Mammary epithelial cell (primary cell): ENCODE results near the gene ST6GALNAC4.

Experiments
- EZH2 ChIP-seq: IDR thresholded peaks from 2 replicates; pipeline ENCODE4 v1.6.1; 2012; ENCODE audit warnings: low read length, inconsistent platforms, borderline replicate concordance
- TF ChIP-seq, protein P1 (sequence below), 2 donors: IDR thresholded peaks in 1 of 2; conservative IDR thresholded peaks in 1 of 2; 2 replicates each; pipeline ENCODE4 v1.5.1; 2011 to 2012; ENCODE audit warnings: inconsistent platforms in 2 of 2, low read length in 2 of 2, mild to moderate bottlenecking in 2 of 2, control low read depth in 1 of 2, low read depth in 1 of 2; ENCODE audit not compliant: insufficient read depth in 1 of 2; ENCODE audit errors: extremely low read depth in 1 of 2

DNA sequence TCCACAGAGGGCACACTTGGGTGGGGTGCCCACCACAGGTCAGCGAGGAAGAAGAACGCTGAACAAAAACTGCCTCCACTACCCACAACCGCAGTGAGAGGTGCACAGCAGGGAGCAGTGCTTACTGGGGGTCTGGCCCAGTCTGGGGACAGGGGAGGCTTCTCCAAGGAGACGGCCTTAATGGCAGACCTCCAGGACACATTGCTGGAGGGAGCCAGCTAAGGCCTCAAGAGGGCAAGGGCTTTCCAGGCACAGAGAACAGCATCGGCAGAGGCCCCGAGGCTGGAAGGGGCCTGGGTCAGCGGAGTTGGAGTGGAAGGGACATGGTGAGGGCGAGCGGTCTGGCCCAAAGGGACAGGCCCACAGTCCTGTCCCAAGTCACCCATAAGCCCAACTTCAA, 29.1 kb upstream of the ST6GALNAC4 start:
- TF ChIP-seq, protein P1, sequence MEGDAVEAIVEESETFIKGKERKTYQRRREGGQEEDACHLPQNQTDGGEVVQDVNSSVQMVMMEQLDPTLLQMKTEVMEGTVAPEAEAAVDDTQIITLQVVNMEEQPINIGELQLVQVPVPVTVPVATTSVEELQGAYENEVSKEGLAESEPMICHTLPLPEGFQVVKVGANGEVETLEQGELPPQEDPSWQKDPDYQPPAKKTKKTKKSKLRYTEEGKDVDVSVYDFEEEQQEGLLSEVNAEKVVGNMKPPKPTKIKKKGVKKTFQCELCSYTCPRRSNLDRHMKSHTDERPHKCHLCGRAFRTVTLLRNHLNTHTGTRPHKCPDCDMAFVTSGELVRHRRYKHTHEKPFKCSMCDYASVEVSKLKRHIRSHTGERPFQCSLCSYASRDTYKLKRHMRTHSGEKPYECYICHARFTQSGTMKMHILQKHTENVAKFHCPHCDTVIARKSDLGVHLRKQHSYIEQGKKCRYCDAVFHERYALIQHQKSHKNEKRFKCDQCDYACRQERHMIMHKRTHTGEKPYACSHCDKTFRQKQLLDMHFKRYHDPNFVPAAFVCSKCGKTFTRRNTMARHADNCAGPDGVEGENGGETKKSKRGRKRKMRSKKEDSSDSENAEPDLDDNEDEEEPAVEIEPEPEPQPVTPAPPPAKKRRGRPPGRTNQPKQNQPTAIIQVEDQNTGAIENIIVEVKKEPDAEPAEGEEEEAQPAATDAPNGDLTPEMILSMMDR (conservative IDR thresholded peaks at IDR 0.05 in 1 of 2, IDR thresholded peaks at IDR 0.05 in 1 of 2; ENCODE audit: extremely low read depth in 1 of 2, insufficient read depth in 1 of 2, low read depth in 1 of 2, low read length in 2 of 2) = no peak
- no peak for TF ChIP-seq EZH2
